Brain microvascular endothelial cell (primary cell): ENCODE data around the gene FLRT1.

Experiments used
- DNase-seq: peaks from one replicate; pipeline ENCODE4 v3.0.0-alpha.2; 2020
- H3K27ac ChIP-seq: fragments of 250-450 bp; sonication (Bioruptor Pico); 2 replicates; pipeline ENCODE4 v1.5.1; 2020; ENCODE audit warnings: mild to moderate bottlenecking, moderate library complexity
- H3K27me3 ChIP-seq: fragments of 250-450 bp; sonication (Bioruptor Pico); replicated peaks from 2 replicates; pipeline ENCODE4 v1.5.1; 2020; ENCODE audit warnings: mild to moderate bottlenecking
- H3K36me3 ChIP-seq: fragments of 250-450 bp; sonication (Bioruptor Pico); replicated peaks from 2 replicates; pipeline ENCODE4 v1.5.1; 2020; ENCODE audit warnings: mild to moderate bottlenecking
- H3K4me3 ChIP-seq: 2 replicates; pipeline ENCODE4 v1.5.1; 2011; ENCODE audit warnings: low read depth, mild to moderate bottlenecking, control low read depth, low read length, moderate library complexity
- CTCF ChIP-seq: IDR thresholded peaks from 2 replicates; pipeline ENCODE4 v1.5.1; 2011; ENCODE audit warnings: low read depth, mild to moderate bottlenecking, moderate library complexity, low read length, control low read depth, inconsistent platforms; ENCODE audit errors: missing control alignments
- in situ Hi-C: cut with HindIII; loops from 2 replicates; pipeline ENCODE4 v1.10.0; 2017; ENCODE audit warnings: low sequenced_read_pairs, low pct_ligation_motif_present

FLRT1 gene

GRCh38 chr11:64011371-64011770, 24.4 kb upstream of the FLRT1 start:
- Histone ChIP-seq H3K27ac (no peak overlapping the region), H3K27me3 (no peaks in the 10 kb centered on the region), H3K36me3 (no peaks in the 10 kb centered on the region), H3K4me3 (no peak overlapping the region)
- DNase-seq, result no peak
- in situ Hi-C loops, result no loop called here
- no peak for TF ChIP-seq CTCF

- no peaks in the 10 kb centered on the region for H3K27me3 ChIP-seq
- H3K36me3 ChIP-seq, result no peaks in the 10 kb centered on the region
- no peak overlapping the region for H3K27ac ChIP-seq
- no peak for DNase-seq
- in situ Hi-C loops, result no loop called here
- no peak for TF ChIP-seq CTCF
- no peak overlapping the region for H3K4me3 ChIP-seq
Observed at GRCh38 chr11:64013141-64013896, 22.4 kb upstream of the FLRT1 start.

GRCh38 chr11:64014356-64014755, 21.4 kb upstream of the FLRT1 start:
- Histone ChIP-seq H3K4me3 (no peak overlapping the region), H3K36me3 (no peaks in the 10 kb centered on the region), H3K27me3 (no peaks in the 10 kb centered on the region), H3K27ac (no peak overlapping the region)
- no peak for DNase-seq
- in situ Hi-C loops, result no loop called here
- no peak for TF ChIP-seq CTCF

- no peak for DNase-seq
- no peaks in the 10 kb centered on the region for H3K27me3 ChIP-seq
- in situ Hi-C loops, result no loop called here
- no peak for TF ChIP-seq CTCF
- H3K36me3 ChIP-seq, result no peaks in the 10 kb centered on the region
- no peak overlapping the region for H3K27ac ChIP-seq
- H3K4me3 ChIP-seq, result no peak overlapping the region
Observed at GRCh38 chr11:64015510-64015909, 20.2 kb upstream of the FLRT1 start.

- H3K4me3 ChIP-seq, result no peak overlapping the region
- no peaks in the 10 kb centered on the region for H3K27me3 ChIP-seq
- TF ChIP-seq CTCF, result no peak
- in situ Hi-C loops, result no loop called here
- H3K36me3 ChIP-seq, result no peaks in the 10 kb centered on the region
- DNase-seq, result no peak
- H3K27ac ChIP-seq, result no peak overlapping the region
Observed at GRCh38 chr11:64015935-64016845, 19.5 kb upstream of the FLRT1 start.
